PC-9 (cell line): ENCODE results near the gene PEF1. TPM values are rescaled to one million over a fixed set of nuclear protein-coding genes. Genes with fewer than 3 reads are reported as not detected.

Source experiments
- BruUV-seq: library from RNA; stranded (reverse); fragments of 400-500 nt; replicated peaks from 2 replicates; lab custom pipeline; 2021; lab: Mats Ljungman, UMichigan
- CTCF ChIA-PET: fragments of 300-600 bp; sonication (Branson Sonifier 250); formaldehyde crosslinking; loops from one replicate; lab custom pipeline; 2022; ENCODE audit warnings: antibody characterized with exemption; lab: Charles Lee
- POLR2A ChIA-PET: fragments of 300-600 bp; sonication (Branson Sonifier 250); formaldehyde crosslinking; loops from one replicate; lab custom pipeline; 2022; ENCODE audit warnings: antibody characterized with exemption; ENCODE audit not compliant: unreplicated experiment; lab: Charles Lee
- DNase-seq, 2 experiments: peaks; one replicate each; pipeline versions ENCODE4 v3.0.0 to v3.0.0-alpha.2; 2015 to 2022; ENCODE audit warnings: mixed read lengths in 1 of 2
- H2AFZ ChIP-seq: fragments of 200-600 bp; sonication (generic); 2 replicates; pipeline ENCODE4 v1.8.1; 2017; ENCODE audit warnings: antibody characterized with exemption
- H3F3A ChIP-seq: fragments of 200-600 bp; sonication (generic); 2 replicates; pipeline ENCODE4 v1.8.1; 2017; ENCODE audit warnings: antibody characterized with exemption, mild to moderate bottlenecking, low read depth; ENCODE audit not compliant: insufficient read depth
- H3K27ac ChIP-seq: fragments of 200-600 bp; sonication (generic); 2 replicates; pipeline ENCODE4 v1.6.1; 2016; ENCODE audit warnings: mixed run types
- H3K27me3 ChIP-seq: fragments of 200-600 bp; sonication (generic); 2 replicates; pipeline ENCODE4 v1.6.1; 2016; ENCODE audit warnings: low read depth, mixed run types; ENCODE audit not compliant: insufficient read depth
- H3K36me3 ChIP-seq: fragments of 200-600 bp; sonication (generic); 2 replicates; pipeline ENCODE4 v1.6.1; 2016; ENCODE audit warnings: low read depth, mixed run types
- H3K4me1 ChIP-seq: fragments of 200-600 bp; sonication (generic); replicated peaks from 2 replicates; pipeline ENCODE4 v1.6.1; 2016; ENCODE audit warnings: mixed run types; ENCODE audit not compliant: insufficient read depth
- H3K4me2 ChIP-seq: fragments of 200-600 bp; sonication (generic); 2 replicates; pipeline ENCODE4 v1.6.1; 2017; ENCODE audit warnings: mixed run types
- H3K4me3 ChIP-seq: fragments of 200-600 bp; sonication (generic); 2 replicates; pipeline ENCODE4 v1.6.1; 2016; ENCODE audit warnings: mixed run types
- H3K79me2 ChIP-seq: fragments of 200-600 bp; sonication (generic); 2 replicates; pipeline ENCODE4 v1.6.1; 2017; ENCODE audit warnings: low read depth, mixed run types
- H3K9me2 ChIP-seq: fragments of 200-600 bp; sonication (generic); 2 replicates; pipeline ENCODE4 v1.8.1; 2017; ENCODE audit warnings: mild to moderate bottlenecking; ENCODE audit not compliant: insufficient read depth
- H3K9me3 ChIP-seq: fragments of 200-600 bp; sonication (generic); 2 replicates; pipeline ENCODE4 v1.8.1; 2016; ENCODE audit warnings: low read depth; ENCODE audit not compliant: insufficient read depth
- H4K20me1 ChIP-seq: fragments of 200-600 bp; sonication (generic); 2 replicates; pipeline ENCODE4 v1.8.1; 2017; ENCODE audit not compliant: insufficient read depth
- CTCF ChIP-seq: fragments of 200-600 bp; sonication (generic); conservative IDR thresholded peaks from 2 replicates; pipeline ENCODE4 v1.6.1; 2017; ENCODE audit warnings: mixed run types, antibody characterized with exemption, mild to moderate bottlenecking, moderate library complexity
- EZH2 ChIP-seq: fragments of 200-600 bp; sonication (generic); IDR thresholded peaks from 2 replicates; pipeline ENCODE4 v1.8.0; 2017; ENCODE audit warnings: antibody characterized with exemption, low read depth
- intact Hi-C: fragments of 100-400 bp; cut with micrococcal nuclease; formaldehyde crosslinking; loops from one replicate; pipeline ENCODE4 v1.10.0; 2022; ENCODE audit not compliant: unreplicated experiment
- total RNA-seq: library from RNA; stranded (reverse); gene quantifications from 2 replicates; pipeline ENCODE4 v1.2.3, GENCODE V29; 2021

PEF1 gene
- total RNA-seq, 1 experiment from 2014 or later, result 40.3 TPM

- TF ChIP-seq CTCF, result no peak
- TF ChIP-seq EZH2, result no peak
- H3K36me3 ChIP-seq, result no peaks in the 10 kb centered on the region
- no peak overlapping the region for H2AFZ ChIP-seq
- H4K20me1 ChIP-seq, result no peaks in the 10 kb centered on the region
- H3K4me2 ChIP-seq, result no peak overlapping the region
- BruUV-seq, result no TSS peak
- H3K27ac ChIP-seq, result no peak overlapping the region
- no peak for DNase-seq
- no peaks in the 10 kb centered on the region for H3K9me2 ChIP-seq
- intact Hi-C loops, result no loop called here
- H3K4me1 ChIP-seq, result no peaks in the 10 kb centered on the region
- no peaks in the 10 kb centered on the region for H3K9me3 ChIP-seq
- H3F3A ChIP-seq, result peaks cover 4% of the 10 kb centered on the region; the same call in 1 of the 2 replicates
- H3K4me3 ChIP-seq, result no peak overlapping the region
- H3K79me2 ChIP-seq, result no peaks in the 10 kb centered on the region
- POLR2A ChIA-PET, result no interaction called here
- CTCF ChIA-PET, result interaction anchor here (0.6 kb wide), 1 partner anchor 414 kb away, joined by 3 read pairs; no protein-coding TSS in a partner anchor
- no peaks in the 10 kb centered on the region for H3K27me3 ChIP-seq
Observed at GRCh38 chr1:31607360-31607759, 37.3 kb downstream of the PEF1 start.

GRCh38 chr1:31605908-31606427 is 38.7 kb downstream of the PEF1 start:
- H3K27ac ChIP-seq, result no peak overlapping the region
- H4K20me1 ChIP-seq, result no peaks in the 10 kb centered on the region
- H2AFZ ChIP-seq, result no peak overlapping the region
- ChIA-PET CTCF (no interaction called here), POLR2A (no interaction called here)
- no peaks in the 10 kb centered on the region for H3K4me1 ChIP-seq
- no peaks in the 10 kb centered on the region for H3F3A ChIP-seq
- no peaks in the 10 kb centered on the region for H3K36me3 ChIP-seq
- H3K4me3 ChIP-seq, result no peak overlapping the region
- DNase-seq, result no peak
- no peaks in the 10 kb centered on the region for H3K9me3 ChIP-seq
- H3K79me2 ChIP-seq, result no peaks in the 10 kb centered on the region
- H3K27me3 ChIP-seq, result no peaks in the 10 kb centered on the region
- TF ChIP-seq EZH2 (no peak), CTCF (no peak)
- no TSS peak for BruUV-seq
- intact Hi-C loops, result no loop called here
- no peaks in the 10 kb centered on the region for H3K9me2 ChIP-seq
- no peak overlapping the region for H3K4me2 ChIP-seq

- CTCF ChIA-PET, result no interaction called here
- POLR2A ChIA-PET, result no interaction called here
- Histone ChIP-seq H3K27ac (no peak overlapping the region), H3K4me1 (no peaks in the 10 kb centered on the region), H3K4me2 (no peak overlapping the region), H3K9me3 (no peaks in the 10 kb centered on the region), H3K9me2 (no peaks in the 10 kb centered on the region), H3K79me2 (no peaks in the 10 kb centered on the region), H3K4me3 (no peak overlapping the region), H4K20me1 (no peaks in the 10 kb centered on the region), H2AFZ (no peak overlapping the region), H3F3A (peaks cover 7% of the 10 kb centered on the region), H3K36me3 (no peaks in the 10 kb centered on the region), H3K27me3 (no peaks in the 10 kb centered on the region)
- no TSS peak for BruUV-seq
- no peak for TF ChIP-seq EZH2
- no peak for TF ChIP-seq CTCF
- intact Hi-C loops, result no loop called here
- no peak for DNase-seq
Observed at GRCh38 chr1:31602081-31602480, 42.6 kb downstream of the PEF1 start.
